H1 (cell line): Measurements from ENCODE around the gene SKAP1. TPM values are rescaled to one million over a fixed set of nuclear protein-coding genes. Genes with fewer than 3 reads are reported as not detected.

ENCODE experiments used
- CTCF ChIA-PET: fragments of 300-600 bp; sonication (Branson Sonifier 250); formaldehyde crosslinking; loops from one replicate; lab custom pipeline; 2021; ENCODE audit not compliant: partially characterized antibody; lab: Charles Lee
- POLR2A ChIA-PET: fragments of 300-600 bp; sonication (Branson Sonifier 250); formaldehyde crosslinking; loops from one replicate; lab custom pipeline; 2021; ENCODE audit warnings: inconsistent platforms; ENCODE audit not compliant: partially characterized antibody; lab: Charles Lee
- DNase-seq, 2 experiments: peaks; one replicate each; pipeline versions ENCODE4 v3.0.0 to v3.0.0-alpha.2; 2010 to 2022; ENCODE audit warnings: low spot score in 2 of 2, low read depth in 1 of 2, mixed read lengths in 1 of 2
- FAIRE-seq: peaks from 2 replicates; lab custom pipeline; 2011; peaks lifted over from hg19 to GRCh38; lab: Jason Lieb, UNC
- H2AFZ ChIP-seq: 2 replicates; pipeline ENCODE4 v1.8.1; 2012; ENCODE audit warnings: low read length, inconsistent platforms
- H2AK5ac ChIP-seq: 2 replicates; pipeline ENCODE4 v1.6.1; 2013; ENCODE audit warnings: low read depth, low read length
- H2BK120ac ChIP-seq: replicated peaks from 2 replicates; pipeline ENCODE3; 2013; ENCODE audit warnings: low read depth, low read length, inconsistent platforms
- H2BK12ac ChIP-seq: 2 replicates; pipeline ENCODE4 v1.6.1; 2013; ENCODE audit warnings: low read depth, low read length
- H2BK15ac ChIP-seq: 2 replicates; pipeline ENCODE4 v1.6.1; 2013; ENCODE audit warnings: low read length
- H2BK20ac ChIP-seq: 2 replicates; pipeline ENCODE4 v1.6.1; 2013; ENCODE audit warnings: low read length
- H2BK5ac ChIP-seq: 2 replicates; pipeline ENCODE4 v1.6.1; 2013; ENCODE audit warnings: low read depth, low read length
- H3K14ac ChIP-seq: 2 replicates; pipeline ENCODE4 v1.6.1; 2013; ENCODE audit warnings: inconsistent platforms; ENCODE audit not compliant: insufficient read length
- H3K18ac ChIP-seq: 2 replicates; pipeline ENCODE4 v1.6.1; 2013; ENCODE audit warnings: low read length; ENCODE audit errors: extremely low read depth
- H3K23ac ChIP-seq: 2 replicates; pipeline ENCODE4 v1.6.1; 2013; ENCODE audit warnings: inconsistent platforms; ENCODE audit not compliant: insufficient read length
- H3K23me2 ChIP-seq: 2 replicates; pipeline ENCODE4 v1.6.1; 2013; ENCODE audit warnings: low read depth, low read length
- H3K27ac ChIP-seq: 2 replicates; pipeline ENCODE4 v1.6.1; 2011; ENCODE audit warnings: low read depth, low read length, inconsistent platforms
- H3K27me3 ChIP-seq, 4 experiments: replicated peaks in 1 of 4; 1 replicate in 1 of 4; 2 replicates in 3 of 4; pipeline versions ENCODE4 v1.6.1 to v1.8.1; 2011 to 2013; ENCODE audit warnings: low read length in 3 of 4, mild to moderate bottlenecking in 3 of 4, inconsistent platforms in 2 of 4, mixed read lengths in 2 of 4, moderate library complexity in 1 of 4; ENCODE audit not compliant: control insufficient read depth in 3 of 4, insufficient read depth in 3 of 4; ENCODE audit errors: extremely low read depth in 1 of 4
- H3K36me3 ChIP-seq, 4 experiments: 2 replicates each; pipeline versions ENCODE4 v1.6.1 to v1.8.1; 2011 to 2013; ENCODE audit warnings: mild to moderate bottlenecking in 4 of 4, low read length in 3 of 4, moderate library complexity in 2 of 4, control low read depth in 1 of 4, inconsistent platforms in 1 of 4; ENCODE audit not compliant: insufficient read depth in 4 of 4, control insufficient read depth in 2 of 4
- H3K4ac ChIP-seq: replicated peaks from 2 replicates; pipeline ENCODE3; 2013; ENCODE audit warnings: low read length, low read depth, mixed read lengths, inconsistent platforms; ENCODE audit not compliant: insufficient read length
- H3K4me1 ChIP-seq, 4 experiments: replicated peaks in 1 of 4; 1 replicate in 1 of 4; 2 replicates in 3 of 4; pipeline versions ENCODE4 v1.6.1 to v1.8.1; 2011 to 2013; ENCODE audit warnings: low read length in 3 of 4, inconsistent platforms in 2 of 4, mixed read lengths in 1 of 4; ENCODE audit not compliant: insufficient read depth in 4 of 4, control insufficient read depth in 3 of 4
- H3K4me2 ChIP-seq, 2 experiments: 2 replicates each; pipeline versions ENCODE4 v1.6.1 to v1.8.1; 2011 to 2013; ENCODE audit warnings: low read depth in 2 of 2, low read length in 2 of 2, control low read depth in 1 of 2, inconsistent platforms in 1 of 2, mild to moderate bottlenecking in 1 of 2; ENCODE audit not compliant: insufficient read depth in 1 of 2
- H3K4me3 ChIP-seq, 4 experiments: fragments of 200-600, 300-600 bp in 1 of 4; sonication (generic), shearing (Covaris generic), sonication (Bioruptor Twin) in 1 of 4; 2 replicates each; pipeline versions ENCODE4 v1.5.1 to v1.8.1; 2011 to 2016; ENCODE audit warnings: low read length in 4 of 4, low read depth in 3 of 4, control low read depth in 2 of 4, inconsistent platforms in 2 of 4, mild to moderate bottlenecking in 2 of 4, mixed read lengths in 1 of 4, moderate library complexity in 1 of 4; ENCODE audit not compliant: insufficient read depth in 2 of 4; ENCODE audit errors: extremely low read depth in 1 of 4
- H3K56ac ChIP-seq: replicated peaks from 2 replicates; pipeline ENCODE3; 2013; ENCODE audit warnings: low read depth, mild to moderate bottlenecking, mixed read lengths, low read length, inconsistent platforms; ENCODE audit not compliant: insufficient read length
- H3K79me1 ChIP-seq: 2 replicates; pipeline ENCODE4 v1.6.1; 2013; ENCODE audit warnings: low read depth, low read length, control low read depth
- H3K79me2 ChIP-seq, 2 experiments: 2 replicates each; pipeline versions ENCODE4 v1.6.1 to v1.8.1; 2012 to 2013; ENCODE audit warnings: low read length in 2 of 2, mild to moderate bottlenecking in 2 of 2, inconsistent platforms in 1 of 2; ENCODE audit not compliant: insufficient read depth in 2 of 2, control insufficient read depth in 1 of 2
- H3K9ac ChIP-seq, 4 experiments: replicated peaks in 1 of 4; 1 replicate in 1 of 4; 2 replicates in 3 of 4; pipeline versions ENCODE4 v1.6.1 to v1.8.1; 2011 to 2013; ENCODE audit warnings: low read depth in 3 of 4, low read length in 3 of 4, control low read depth in 2 of 4, mild to moderate bottlenecking in 2 of 4, moderate library complexity in 2 of 4, inconsistent platforms in 1 of 4; ENCODE audit errors: extremely low read depth in 1 of 4
- H3K9me3 ChIP-seq, 2 experiments: 2 replicates each; pipeline versions ENCODE4 v1.6.1 to v1.8.1; 2012 to 2013; ENCODE audit warnings: mild to moderate bottlenecking in 2 of 2, moderate library complexity in 2 of 2, control low read depth in 1 of 2, inconsistent platforms in 1 of 2, low read depth in 1 of 2, low read length in 1 of 2, mixed read lengths in 1 of 2; ENCODE audit not compliant: insufficient read depth in 2 of 2
- H4K20me1 ChIP-seq, 2 experiments: replicated peaks in 1 of 2; 2 replicates each; pipeline versions ENCODE3 to v1.8.1; 2011 to 2013; ENCODE audit warnings: inconsistent platforms in 2 of 2, low read length in 2 of 2, mild to moderate bottlenecking in 1 of 2; ENCODE audit not compliant: insufficient read depth in 2 of 2, control insufficient read depth in 1 of 2
- H4K5ac ChIP-seq: 2 replicates; pipeline ENCODE4 v1.6.1; 2013; ENCODE audit warnings: low read length, low read depth, mixed read lengths, inconsistent platforms; ENCODE audit not compliant: insufficient read length
- H4K8ac ChIP-seq: 2 replicates; pipeline ENCODE4 v1.8.0; 2013; ENCODE audit warnings: mild to moderate bottlenecking, moderate library complexity, low read length, inconsistent platforms; ENCODE audit not compliant: insufficient read depth; ENCODE audit errors: extremely low read depth
- H4K91ac ChIP-seq: replicated peaks from 2 replicates; pipeline ENCODE3; 2013; ENCODE audit warnings: low read length, mixed read lengths, inconsistent platforms; ENCODE audit not compliant: insufficient read length
- EGR1 ChIP-seq: IDR thresholded peaks from 2 replicates; pipeline ENCODE4 v1.6.1; 2011; ENCODE audit warnings: low read depth, low read length, borderline replicate concordance
- HDAC6 ChIP-seq: IDR thresholded peaks from one replicate; pipeline ENCODE4 v1.7.1; 2012; ENCODE audit warnings: low read depth, mild to moderate bottlenecking, inconsistent platforms, low read length, moderate library complexity
- RFX5 ChIP-seq: IDR thresholded peaks from 2 replicates; pipeline ENCODE4 v1.6.1; 2011; ENCODE audit warnings: low read depth, low read length, improper control_type of control experiment, borderline replicate concordance
- SIN3A ChIP-seq, 2 experiments: IDR thresholded peaks in 1 of 2; conservative IDR thresholded peaks in 1 of 2; 2 replicates each; pipeline ENCODE4 v1.6.1; 2011 to 2012; ENCODE audit warnings: low read length in 2 of 2, improper control_type of control experiment in 1 of 2, low read depth in 1 of 2, mild to moderate bottlenecking in 1 of 2
- SIX5 ChIP-seq: IDR thresholded peaks from 2 replicates; pipeline ENCODE4 v1.6.1; 2011; ENCODE audit warnings: mild to moderate bottlenecking, low read depth, low read length
- SP1 ChIP-seq: IDR thresholded peaks from 2 replicates; pipeline ENCODE4 v1.6.1; 2011; ENCODE audit warnings: low read depth, low read length
- YY1 ChIP-seq: IDR thresholded peaks from 2 replicates; pipeline ENCODE4 v1.6.1; 2011; ENCODE audit warnings: low read depth, mild to moderate bottlenecking, low read length
- WGBS, 2 experiments: shearing (Covaris generic) in 1 of 2; methylation state at CpG; one replicate each; pipeline versions ENCODE4 v1.1.6 to v1.1.7; 2013 to 2015; ENCODE audit warnings: low lambda C conversion rate in 2 of 2, mixed read lengths in 2 of 2, inconsistent platforms in 1 of 2, low coverage in 1 of 2, missing lambda C conversion rate in 1 of 2; ENCODE audit not compliant: insufficient replicate concordance in 2 of 2, insufficient coverage in 1 of 2, insufficient read length in 1 of 2; ENCODE audit errors: extremely low coverage in 1 of 2, missing lambda C conversion rate in 1 of 2; 5-methylcytosine and 5-hydroxymethylcytosine counted together
- polyA plus RNA-seq, 7 experiments: library from polyadenylated mRNA; depleted of rRNA in 3 of 7; stranded (reverse) in 5 of 7; unstranded in 2 of 7; fragments of >200 nt in 5 of 7; fragments of 200-250 nt in 2 of 7; gene quantifications; 1 replicate in 5 of 7; 2 replicates in 1 of 7; 4 replicates in 1 of 7; pipeline versions ENCODE4 v1.2.1 to v1.2.3, GENCODE V29; 2011 to 2013; ENCODE audit warnings: missing spikeins in 2 of 7, mixed read lengths in 2 of 7
- total RNA-seq: library from RNA; stranded (reverse); fragmentation: NEBNext Ultra II Directional; extraction: Animal tissue kit (Norgen Biotek cat#: 25700); gene quantifications from 2 replicates; pipeline ENCODE4 v1.2.1, GENCODE V29; 2021

The SKAP1 gene
- total and polyA plus RNA-seq, 2 of the 8 experiments (the other 6 are each of a cell fraction or from before 2014, with no cell fraction given) = not detected

- H3K56ac ChIP-seq = no peak overlapping the region
- no peak overlapping the region for H3K27ac ChIP-seq
- no peak overlapping the region for H3K4me2 ChIP-seq
- no peak overlapping the region for H2BK20ac ChIP-seq
- H2AFZ ChIP-seq = no peak overlapping the region
- no peak overlapping the region for H4K91ac ChIP-seq
- H4K20me1 ChIP-seq = no peaks in the 10 kb centered on the region
- no peak overlapping the region for H2BK15ac ChIP-seq
- no peak overlapping the region for H3K9ac ChIP-seq
- H3K4ac ChIP-seq = no peak overlapping the region
- CTCF ChIA-PET = interaction anchor here (0.6 to 0.9 kb wide), 3 partner anchors 12 to 233 kb away, joined by 3 to 4 read pairs (median 4); no protein-coding TSS in a partner anchor
- no peak overlapping the region for H4K5ac ChIP-seq
- H2BK12ac ChIP-seq = no peak overlapping the region
- H4K8ac ChIP-seq = no peak overlapping the region
- no peaks in the 10 kb centered on the region; a peak in 1 of 7 replicates for H3K27me3 ChIP-seq
- no peak overlapping the region for H3K14ac ChIP-seq
- no peaks in the 10 kb centered on the region for H3K23me2 ChIP-seq
- no peak overlapping the region for H2BK120ac ChIP-seq
- H3K18ac ChIP-seq = no peak overlapping the region
- POLR2A ChIA-PET = no interaction called here
- H3K4me1 ChIP-seq = no peaks in the 10 kb centered on the region
- H2BK5ac ChIP-seq = no peak overlapping the region
- WGBS, 2 experiments = 81% methylated on average over 1 of the region's 1 CpG; no CpG with 5 or more reads in 1 of the 2 experiments
- H3K36me3 ChIP-seq = no peaks in the 10 kb centered on the region
- H3K9me3 ChIP-seq = no peaks in the 10 kb centered on the region
- no peak for DNase-seq
- no peaks in the 10 kb centered on the region for H3K79me2 ChIP-seq
- H3K23ac ChIP-seq = no peak overlapping the region
- no peak overlapping the region for H3K4me3 ChIP-seq
- no peaks in the 10 kb centered on the region for H3K79me1 ChIP-seq
- no peak for FAIRE-seq
- no peak overlapping the region for H2AK5ac ChIP-seq
- TF ChIP-seq EGR1 = no peak
- TF ChIP-seq YY1 = no peak
- no peak for TF ChIP-seq HDAC6
- no peak for TF ChIP-seq RFX5
- TF ChIP-seq SIN3A (conservative IDR thresholded peaks at IDR 0.05 in 1 of 2, IDR thresholded peaks at IDR 0.05 in 1 of 2; ENCODE audit: low read depth in 1 of 2, low read length in 2 of 2) = no peak
- no peak for TF ChIP-seq SP1
- TF ChIP-seq SIX5 = no peak
Observed at GRCh38 chr17:48357779-48358602, 72.0 kb downstream of the SKAP1 start.
